WTC11 (cell line): Measurements from ENCODE around the gene UBE4A. TPM values are rescaled to one million over a fixed set of nuclear protein-coding genes. Genes with fewer than 3 reads are reported as not detected.

ENCODE experiments used
- ATAC-seq: fragments of 200-7000 bp; cut with Tn5 transposase; 2 replicates; pipeline ENCODE4 v1.10.0; 2021; ENCODE audit warnings: mild to moderate bottlenecking, moderate library complexity
- CTCF ChIA-PET: fragments of 300-600 bp; sonication (Branson Sonifier 250); formaldehyde crosslinking; loops from one replicate; lab custom pipeline; 2021; ENCODE audit warnings: antibody characterized with exemption; lab: Charles Lee
- POLR2A ChIA-PET: fragments of 350-600 bp; sonication (Branson Sonifier 250); formaldehyde crosslinking; loops from one replicate; lab custom pipeline; 2021; ENCODE audit warnings: antibody characterized with exemption; lab: Charles Lee
- DNase-seq: peaks from one replicate; pipeline ENCODE4 v3.0.0; 2021; ENCODE audit warnings: low spot score
- H3K27ac Mint-ChIP-seq: 2 replicates; pipeline ENCODE4 v1.8.0; 2021; ENCODE audit warnings: mixed read lengths
- H3K27me3 Mint-ChIP-seq: 2 replicates; pipeline ENCODE4 v1.8.0; 2021; ENCODE audit warnings: low read depth, mild to moderate bottlenecking, moderate library complexity, mixed read lengths
- H3K36me3 Mint-ChIP-seq: 2 replicates; pipeline ENCODE4 v1.8.0; 2021; ENCODE audit warnings: mixed read lengths
- H3K4me1 Mint-ChIP-seq: 2 replicates; pipeline ENCODE4 v1.8.0; 2022; ENCODE audit warnings: mixed read lengths
- H3K4me3 Mint-ChIP-seq: 2 replicates; pipeline ENCODE4 v1.8.0; 2021; ENCODE audit warnings: mild to moderate bottlenecking, moderate library complexity, mixed read lengths
- H3K9me3 Mint-ChIP-seq: 2 replicates; pipeline ENCODE4 v1.8.0; 2021; ENCODE audit warnings: mixed read lengths
- ATF1 ChIP-seq: sonication (generic); formaldehyde crosslinking; IDR thresholded peaks from 2 replicates; pipeline ENCODE4 v1.8.1; 2023; ENCODE audit warnings: mild to moderate bottlenecking, moderate library complexity, missing genetic modification reagents
- ATF6 ChIP-seq: sonication (generic); formaldehyde crosslinking; IDR thresholded peaks from 2 replicates; pipeline ENCODE4 v1.8.1; 2023; ENCODE audit warnings: mild to moderate bottlenecking, missing genetic modification reagents
- CBFB ChIP-seq: sonication (generic); formaldehyde crosslinking; IDR thresholded peaks from 2 replicates; pipeline ENCODE4 v1.8.1; 2022; ENCODE audit warnings: mild to moderate bottlenecking, low read depth, missing genetic modification reagents
- EMX1 ChIP-seq: fragments of 250-450 bp; sonication (Bioruptor Pico); IDR thresholded peaks from 2 replicates; pipeline ENCODE4 v1.8.0; 2021; ENCODE audit warnings: mild to moderate bottlenecking
- ETV6 ChIP-seq: sonication (generic); formaldehyde crosslinking; IDR thresholded peaks from 2 replicates; pipeline ENCODE4 v1.8.1; 2022; ENCODE audit warnings: mild to moderate bottlenecking, missing genetic modification reagents
- NR1H2 ChIP-seq: sonication (generic); formaldehyde crosslinking; IDR thresholded peaks from 2 replicates; pipeline ENCODE4 v1.9.0; 2021; ENCODE audit warnings: mild to moderate bottlenecking, moderate library complexity, missing genetic modification reagents
- SMAD4 ChIP-seq: sonication (generic); formaldehyde crosslinking; IDR thresholded peaks from 2 replicates; pipeline ENCODE4 v1.8.0; 2022; ENCODE audit warnings: mild to moderate bottlenecking, missing genetic modification reagents
- STAT6 ChIP-seq: sonication (generic); formaldehyde crosslinking; conservative IDR thresholded peaks from 2 replicates; pipeline ENCODE4 v1.8.1; 2023; ENCODE audit warnings: mild to moderate bottlenecking, low read depth, missing genetic modification reagents, moderate library complexity
- ZNF396 ChIP-seq: fragments of 250-450 bp; sonication (Bioruptor Pico); IDR thresholded peaks from 2 replicates; pipeline ENCODE4 v1.8.0; 2021; ENCODE audit warnings: mild to moderate bottlenecking, moderate library complexity, borderline replicate concordance
- total RNA-seq: library from RNA; stranded (reverse); gene quantifications from 3 replicates; pipeline ENCODE4 v1.2.3, GENCODE V29; 2021
- TF ChIP-seq, protein P1 (sequence below): fragments of 250-450 bp; sonication (Bioruptor Pico); IDR thresholded peaks from 2 replicates; pipeline ENCODE4 v1.9.0; 2021; ENCODE audit warnings: moderate library complexity, mild to moderate bottlenecking, inconsistent platforms, borderline replicate concordance
- TF ChIP-seq, protein P2 (sequence below): sonication (generic); formaldehyde crosslinking; IDR thresholded peaks from 2 replicates; pipeline ENCODE4 v1.8.0; 2022; ENCODE audit warnings: missing genetic modification reagents
- TF ChIP-seq, protein P3 (sequence below): sonication (generic); formaldehyde crosslinking; IDR thresholded peaks from 2 replicates; pipeline ENCODE4 v1.8.0; 2023; ENCODE audit warnings: mild to moderate bottlenecking, missing genetic modification reagents
- TF ChIP-seq, protein P4 (sequence below): fragments of 200-600 bp; IDR thresholded peaks from 2 replicates; pipeline ENCODE4 v1.8.0; 2022; ENCODE audit warnings: antibody characterized with exemption

UBE4A gene
- total RNA-seq, 1 experiment from 2014 or later: 31.0 TPM

DNA sequence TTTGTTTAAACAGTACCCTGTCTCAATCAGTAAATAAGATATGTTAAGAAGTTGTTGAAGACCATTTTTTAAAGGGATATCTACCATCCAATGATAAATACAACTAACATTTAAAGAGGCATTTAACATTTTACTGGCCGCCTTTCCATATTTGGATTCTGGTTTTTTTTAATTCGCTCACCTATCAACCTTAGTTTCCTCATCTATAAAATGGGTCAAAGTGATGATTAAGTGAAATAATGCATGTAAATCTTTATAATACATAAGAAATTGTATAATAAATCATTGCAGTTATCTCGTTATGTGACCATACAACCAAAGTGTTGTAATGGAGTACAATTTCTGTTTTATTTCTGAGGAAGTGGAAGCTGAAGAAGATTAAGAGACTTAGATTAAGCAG is 24.3 kb downstream of the UBE4A start (continued):
- TF ChIP-seq, protein P1, sequence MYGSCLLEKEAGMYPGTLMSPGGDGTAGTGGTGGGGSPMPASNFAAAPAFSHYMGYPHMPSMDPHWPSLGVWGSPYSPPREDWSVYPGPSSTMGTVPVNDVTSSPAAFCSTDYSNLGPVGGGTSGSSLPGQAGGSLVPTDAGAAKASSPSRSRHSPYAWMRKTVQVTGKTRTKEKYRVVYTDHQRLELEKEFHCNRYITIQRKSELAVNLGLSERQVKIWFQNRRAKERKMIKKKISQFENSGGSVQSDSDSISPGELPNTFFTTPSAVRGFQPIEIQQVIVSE (CRISPR knock-in tag): no peak
- no peak for TF ChIP-seq ATF6 (CRISPR knock-in tag)

GRCh38 chr11:118396097-118396501 is 36.7 kb downstream of the UBE4A start:
- Mint-ChIP-seq H3K36me3 (peaks cover 27% of the 10 kb centered on the region), H3K27me3 (no peaks in the 10 kb centered on the region), H3K4me3 (no peak overlapping the region), H3K4me1 (peaks cover 6% of the 10 kb centered on the region; the same call in 1 of the 2 replicates), H3K27ac (0 out of 2 replicates have a peak overlapping the region, but pooled peaks have one; percentile 6), H3K9me3 (no peaks in the 10 kb centered on the region)
- ChIA-PET CTCF (interaction anchor here (0.5 kb wide), 1 partner anchor 784 kb away, joined by 3 read pairs; no protein-coding TSS in a partner anchor), POLR2A (no interaction called here)
- DNase-seq (no peak), ATAC-seq (no peak)
- no peak for TF ChIP-seq NR1H2

GRCh38 chr11:118397448-118397847 is 38.0 kb downstream of the UBE4A start:
- CTCF ChIA-PET: no interaction called here
- ATAC-seq (no peak), DNase-seq (no peak)
- Mint-ChIP-seq H3K36me3 (peaks cover 21% of the 10 kb centered on the region), H3K4me3 (no peak overlapping the region), H3K4me1 (peaks cover 12% of the 10 kb centered on the region), H3K9me3 (no peaks in the 10 kb centered on the region), H3K27ac (no peak overlapping the region), H3K27me3 (no peaks in the 10 kb centered on the region)
- POLR2A ChIA-PET: no interaction called here
- TF ChIP-seq, protein P2, sequence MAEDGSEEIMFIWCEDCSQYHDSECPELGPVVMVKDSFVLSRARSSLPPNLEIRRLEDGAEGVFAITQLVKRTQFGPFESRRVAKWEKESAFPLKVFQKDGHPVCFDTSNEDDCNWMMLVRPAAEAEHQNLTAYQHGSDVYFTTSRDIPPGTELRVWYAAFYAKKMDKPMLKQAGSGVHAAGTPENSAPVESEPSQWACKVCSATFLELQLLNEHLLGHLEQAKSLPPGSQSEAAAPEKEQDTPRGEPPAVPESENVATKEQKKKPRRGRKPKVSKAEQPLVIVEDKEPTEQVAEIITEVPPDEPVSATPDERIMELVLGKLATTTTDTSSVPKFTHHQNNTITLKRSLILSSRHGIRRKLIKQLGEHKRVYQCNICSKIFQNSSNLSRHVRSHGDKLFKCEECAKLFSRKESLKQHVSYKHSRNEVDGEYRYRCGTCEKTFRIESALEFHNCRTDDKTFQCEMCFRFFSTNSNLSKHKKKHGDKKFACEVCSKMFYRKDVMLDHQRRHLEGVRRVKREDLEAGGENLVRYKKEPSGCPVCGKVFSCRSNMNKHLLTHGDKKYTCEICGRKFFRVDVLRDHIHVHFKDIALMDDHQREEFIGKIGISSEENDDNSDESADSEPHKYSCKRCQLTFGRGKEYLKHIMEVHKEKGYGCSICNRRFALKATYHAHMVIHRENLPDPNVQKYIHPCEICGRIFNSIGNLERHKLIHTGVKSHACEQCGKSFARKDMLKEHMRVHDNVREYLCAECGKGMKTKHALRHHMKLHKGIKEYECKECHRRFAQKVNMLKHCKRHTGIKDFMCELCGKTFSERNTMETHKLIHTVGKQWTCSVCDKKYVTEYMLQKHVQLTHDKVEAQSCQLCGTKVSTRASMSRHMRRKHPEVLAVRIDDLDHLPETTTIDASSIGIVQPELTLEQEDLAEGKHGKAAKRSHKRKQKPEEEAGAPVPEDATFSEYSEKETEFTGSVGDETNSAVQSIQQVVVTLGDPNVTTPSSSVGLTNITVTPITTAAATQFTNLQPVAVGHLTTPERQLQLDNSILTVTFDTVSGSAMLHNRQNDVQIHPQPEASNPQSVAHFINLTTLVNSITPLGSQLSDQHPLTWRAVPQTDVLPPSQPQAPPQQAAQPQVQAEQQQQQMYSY (CRISPR knock-in tag): no peak
- no peak for TF ChIP-seq EMX1 (CRISPR knock-in tag)
- TF ChIP-seq, protein P3, sequence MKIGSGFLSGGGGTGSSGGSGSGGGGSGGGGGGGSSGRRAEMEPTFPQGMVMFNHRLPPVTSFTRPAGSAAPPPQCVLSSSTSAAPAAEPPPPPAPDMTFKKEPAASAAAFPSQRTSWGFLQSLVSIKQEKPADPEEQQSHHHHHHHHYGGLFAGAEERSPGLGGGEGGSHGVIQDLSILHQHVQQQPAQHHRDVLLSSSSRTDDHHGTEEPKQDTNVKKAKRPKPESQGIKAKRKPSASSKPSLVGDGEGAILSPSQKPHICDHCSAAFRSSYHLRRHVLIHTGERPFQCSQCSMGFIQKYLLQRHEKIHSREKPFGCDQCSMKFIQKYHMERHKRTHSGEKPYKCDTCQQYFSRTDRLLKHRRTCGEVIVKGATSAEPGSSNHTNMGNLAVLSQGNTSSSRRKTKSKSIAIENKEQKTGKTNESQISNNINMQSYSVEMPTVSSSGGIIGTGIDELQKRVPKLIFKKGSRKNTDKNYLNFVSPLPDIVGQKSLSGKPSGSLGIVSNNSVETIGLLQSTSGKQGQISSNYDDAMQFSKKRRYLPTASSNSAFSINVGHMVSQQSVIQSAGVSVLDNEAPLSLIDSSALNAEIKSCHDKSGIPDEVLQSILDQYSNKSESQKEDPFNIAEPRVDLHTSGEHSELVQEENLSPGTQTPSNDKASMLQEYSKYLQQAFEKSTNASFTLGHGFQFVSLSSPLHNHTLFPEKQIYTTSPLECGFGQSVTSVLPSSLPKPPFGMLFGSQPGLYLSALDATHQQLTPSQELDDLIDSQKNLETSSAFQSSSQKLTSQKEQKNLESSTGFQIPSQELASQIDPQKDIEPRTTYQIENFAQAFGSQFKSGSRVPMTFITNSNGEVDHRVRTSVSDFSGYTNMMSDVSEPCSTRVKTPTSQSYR (CRISPR knock-in tag): no peak
- TF ChIP-seq, protein P4, sequence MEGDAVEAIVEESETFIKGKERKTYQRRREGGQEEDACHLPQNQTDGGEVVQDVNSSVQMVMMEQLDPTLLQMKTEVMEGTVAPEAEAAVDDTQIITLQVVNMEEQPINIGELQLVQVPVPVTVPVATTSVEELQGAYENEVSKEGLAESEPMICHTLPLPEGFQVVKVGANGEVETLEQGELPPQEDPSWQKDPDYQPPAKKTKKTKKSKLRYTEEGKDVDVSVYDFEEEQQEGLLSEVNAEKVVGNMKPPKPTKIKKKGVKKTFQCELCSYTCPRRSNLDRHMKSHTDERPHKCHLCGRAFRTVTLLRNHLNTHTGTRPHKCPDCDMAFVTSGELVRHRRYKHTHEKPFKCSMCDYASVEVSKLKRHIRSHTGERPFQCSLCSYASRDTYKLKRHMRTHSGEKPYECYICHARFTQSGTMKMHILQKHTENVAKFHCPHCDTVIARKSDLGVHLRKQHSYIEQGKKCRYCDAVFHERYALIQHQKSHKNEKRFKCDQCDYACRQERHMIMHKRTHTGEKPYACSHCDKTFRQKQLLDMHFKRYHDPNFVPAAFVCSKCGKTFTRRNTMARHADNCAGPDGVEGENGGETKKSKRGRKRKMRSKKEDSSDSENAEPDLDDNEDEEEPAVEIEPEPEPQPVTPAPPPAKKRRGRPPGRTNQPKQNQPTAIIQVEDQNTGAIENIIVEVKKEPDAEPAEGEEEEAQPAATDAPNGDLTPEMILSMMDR: no peak
- TF ChIP-seq ZNF396 (CRISPR knock-in tag): no peak
- TF ChIP-seq ETV6 (CRISPR knock-in tag): no peak
- TF ChIP-seq CBFB (CRISPR knock-in tag): no peak
- TF ChIP-seq STAT6 (CRISPR knock-in tag): no peak
- TF ChIP-seq SMAD4 (CRISPR knock-in tag): no peak
- no peak for TF ChIP-seq ATF1 (CRISPR knock-in tag)
- TF ChIP-seq, protein P1 (CRISPR knock-in tag): no peak
